SH-SY5Y (cell line): ENCODE measurements around the gene TTN.

Source experiments
- GATA2 ChIP-seq: IDR thresholded peaks from 2 replicates; pipeline ENCODE4 v1.6.1; 2011; ENCODE audit warnings: mild to moderate bottlenecking, low read depth, low read length
- GATA3 ChIP-seq: IDR thresholded peaks from 2 replicates; pipeline ENCODE4 v1.6.1; 2011; ENCODE audit warnings: low read depth, mild to moderate bottlenecking, low read length, moderate library complexity

The TTN gene

GRCh38 chr2:178681081-178681480 lies 126.1 kb downstream of the TTN start:
- TF ChIP-seq GATA3 (no peak), GATA2 (no peak)

- TF ChIP-seq GATA3 (no peak), GATA2 (no peak)
Measured at GRCh38 chr2:178679891-178680290, 127.3 kb downstream of the TTN start.

GRCh38 chr2:178677599-178677998 lies 129.6 kb downstream of the TTN start:
- no peak for TF ChIP-seq GATA2
- TF ChIP-seq GATA3: no peak

- no peak for TF ChIP-seq GATA3
- TF ChIP-seq GATA2: no peak
Measured at GRCh38 chr2:178676046-178676445, 131.2 kb downstream of the TTN start.

GRCh38 chr2:178674122-178674521 lies 133.1 kb downstream of the TTN start:
- TF ChIP-seq GATA2: no peak
- TF ChIP-seq GATA3: no peak

DNA sequence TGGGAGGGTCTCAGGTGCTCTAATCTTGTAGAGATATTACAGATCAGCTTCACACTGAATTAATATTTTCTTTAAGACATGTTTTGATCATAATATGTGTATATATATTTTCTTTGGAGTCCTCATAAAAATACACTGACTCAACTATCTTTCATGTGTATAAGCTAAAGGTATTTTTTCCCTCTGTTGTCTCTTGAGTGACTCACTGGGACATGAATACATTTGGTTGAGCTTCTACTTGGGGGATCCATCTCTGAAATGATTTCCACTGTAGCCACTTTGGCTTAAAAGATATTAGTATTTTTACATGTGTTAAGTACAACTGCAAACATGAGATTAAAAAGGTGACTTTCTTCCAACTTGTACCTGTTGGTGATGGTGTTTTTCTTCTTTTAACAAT lies 140.8 kb downstream of the TTN start:
- no peak for TF ChIP-seq GATA2
- TF ChIP-seq GATA3: no peak

- TF ChIP-seq GATA2: no peak
- no peak for TF ChIP-seq GATA3
Measured at GRCh38 chr2:178650554-178650953, 156.7 kb downstream of the TTN start.

DNA sequence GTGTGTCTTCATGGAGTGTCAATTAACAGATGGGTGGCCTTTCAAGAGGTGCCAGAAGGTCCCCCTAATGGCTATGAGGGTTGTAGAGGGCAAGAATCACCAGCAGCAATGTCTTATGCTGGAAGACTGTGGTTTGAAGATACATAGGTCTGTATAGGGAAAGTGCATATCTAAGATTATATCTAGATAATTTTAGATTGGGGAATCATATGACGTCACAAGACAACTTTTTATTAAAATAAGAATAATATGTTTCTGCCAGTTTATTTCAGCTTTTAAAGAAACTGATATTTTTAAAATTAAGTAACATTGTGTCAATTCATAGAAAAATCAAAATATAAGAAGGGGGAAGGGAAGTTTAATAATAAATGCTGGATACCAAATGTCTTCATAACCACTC lies 162.3 kb downstream of the TTN start:
- TF ChIP-seq GATA2 (no peak), GATA3 (no peak)

GRCh38 chr2:178641498-178641897 lies 165.7 kb downstream of the TTN start:
- TF ChIP-seq GATA3 (no peak), GATA2 (no peak)

GRCh38 chr2:178635897-178636296 lies 171.3 kb downstream of the TTN start:
- TF ChIP-seq GATA2 (no peak), GATA3 (no peak)

GRCh38 chr2:178632729-178633128 lies 174.5 kb downstream of the TTN start:
- no peak for TF ChIP-seq GATA2
- no peak for TF ChIP-seq GATA3

GRCh38 chr2:178630581-178630980 lies 176.6 kb downstream of the TTN start:
- TF ChIP-seq GATA3: no peak
- TF ChIP-seq GATA2: no peak

- TF ChIP-seq GATA3: no peak
- TF ChIP-seq GATA2: no peak
Measured at GRCh38 chr2:178629463-178629862, 177.8 kb downstream of the TTN start.

GRCh38 chr2:178628605-178629004 lies 178.6 kb downstream of the TTN start:
- TF ChIP-seq GATA3: no peak
- no peak for TF ChIP-seq GATA2

- no peak for TF ChIP-seq GATA3
- TF ChIP-seq GATA2: no peak
Measured at GRCh38 chr2:178627401-178627800, 179.8 kb downstream of the TTN start.

- TF ChIP-seq GATA2 (no peak), GATA3 (no peak)
Measured at GRCh38 chr2:178615969-178616368, 191.3 kb downstream of the TTN start.

DNA sequence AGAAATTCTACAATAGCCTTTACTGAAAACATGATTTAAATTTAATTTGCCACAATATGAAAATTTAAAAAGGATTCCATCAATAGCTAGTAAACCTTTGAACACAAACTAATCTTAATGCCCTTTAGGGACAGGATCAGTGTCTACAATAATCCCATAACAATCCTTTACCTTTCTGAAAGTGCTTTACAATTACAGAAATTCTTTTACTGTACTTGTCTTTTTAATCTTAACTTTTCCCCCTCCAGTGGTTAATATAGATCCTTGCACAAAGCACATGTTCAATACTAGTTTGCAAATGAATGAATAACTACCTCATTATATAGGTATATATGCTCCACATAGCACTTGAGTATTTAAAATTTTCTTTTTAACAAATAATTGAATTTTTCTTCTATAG lies 204.3 kb downstream of the TTN start:
- TF ChIP-seq GATA2 (no peak), GATA3 (no peak)

- TF ChIP-seq GATA3 (no peak), GATA2 (no peak)
Measured at GRCh38 chr2:178592655-178593054, 214.6 kb downstream of the TTN start.
